HepG2 (cell line): ENCODE data around the gene DUSP16. TPM values are rescaled to one million over a fixed set of nuclear protein-coding genes. Genes with fewer than 3 reads are reported as not detected.

Experiments
- BORCS8-MEF2B ChIP-seq: sonication (generic); formaldehyde crosslinking; IDR thresholded peaks from 2 replicates; pipeline ENCODE4 v1.8.0; 2022; ENCODE audit warnings: mild to moderate bottlenecking, missing genetic modification reagents
- CEBPG ChIP-seq: IDR thresholded peaks from 2 replicates; pipeline ENCODE4 v1.6.1; 2016
- CHD4 ChIP-seq: fragments of 200-600 bp; sonication (generic); IDR thresholded peaks from 2 replicates; pipeline ENCODE4 v1.7.0; 2017; ENCODE audit warnings: mild to moderate bottlenecking, low read length, borderline replicate concordance
- EP300 ChIP-seq, 3 experiments: sonication (generic) in 1 of 3; formaldehyde crosslinking in 1 of 3; IDR thresholded peaks; 2 replicates each; pipeline versions ENCODE4 v1.5.1 to v1.6.1; 2011 to 2020; ENCODE audit warnings: low read depth in 2 of 3, low read length in 2 of 3, borderline replicate concordance in 1 of 3, improper control_type of control experiment in 1 of 3, mild to moderate bottlenecking in 1 of 3, missing genetic modification reagents in 1 of 3, moderate library complexity in 1 of 3
- KDM5B ChIP-seq: sonication (generic); formaldehyde crosslinking; IDR thresholded peaks from 2 replicates; pipeline ENCODE4 v1.4.0; 2020; ENCODE audit warnings: missing genetic modification reagents, mild to moderate bottlenecking, borderline replicate concordance
- KLF6 ChIP-seq: IDR thresholded peaks from 2 replicates; pipeline ENCODE4 v1.8.0; 2016; ENCODE audit warnings: missing biosample characterization, missing genetic modification reagents
- NCOR1 ChIP-seq: fragments of 200-600 bp; sonication (generic); IDR thresholded peaks from 2 replicates; pipeline ENCODE4 v1.7.0; 2017; ENCODE audit warnings: antibody characterized with exemption, low read length, borderline replicate concordance
- NFE2L2 ChIP-seq: fragments of 150-350 bp; IDR thresholded peaks from 2 replicates; pipeline ENCODE4 v1.6.1; 2014; ENCODE audit warnings: low read length
- NR3C1 ChIP-seq: sonication (generic); formaldehyde crosslinking; IDR thresholded peaks from 2 replicates; pipeline ENCODE4 v1.4.0; 2020; ENCODE audit warnings: missing genetic modification reagents
- POLR2A ChIP-seq, 2 experiments: IDR thresholded peaks; 2 replicates each; pipeline ENCODE4 v1.6.1; 2011; ENCODE audit warnings: low read depth in 2 of 2, low read length in 2 of 2, mild to moderate bottlenecking in 1 of 2, moderate library complexity in 1 of 2; ENCODE audit not compliant: insufficient read depth in 1 of 2
- RFXAP ChIP-seq: sonication (generic); formaldehyde crosslinking; IDR thresholded peaks from 2 replicates; pipeline ENCODE4 v1.4.0; 2020; ENCODE audit warnings: missing genetic modification reagents, borderline replicate concordance
- SALL2 ChIP-seq: sonication (generic); formaldehyde crosslinking; IDR thresholded peaks from 2 replicates; pipeline ENCODE4 v1.8.1; 2023; ENCODE audit warnings: mild to moderate bottlenecking, missing genetic modification reagents, inconsistent platforms
- SMYD3 ChIP-seq: sonication (generic); formaldehyde crosslinking; IDR thresholded peaks from 2 replicates; pipeline ENCODE4 v1.8.1; 2023; ENCODE audit warnings: mild to moderate bottlenecking, missing genetic modification reagents
- SP2 ChIP-seq: sonication (generic); formaldehyde crosslinking; IDR thresholded peaks from 2 replicates; pipeline ENCODE4 v1.5.1; 2020; ENCODE audit warnings: mild to moderate bottlenecking, missing genetic modification reagents
- SRSF4 ChIP-seq: fragments of 200-400 bp; formaldehyde crosslinking; IDR thresholded peaks from one replicate; pipeline ENCODE4 v1.6.1; 2018; ENCODE audit warnings: mild to moderate bottlenecking, low read depth, low read length, moderate library complexity; ENCODE audit not compliant: poor library complexity, severe bottlenecking
- TBL1XR1 ChIP-seq: fragments of 150-350 bp; IDR thresholded peaks from 2 replicates; pipeline ENCODE4 v1.6.1; 2014; ENCODE audit warnings: borderline replicate concordance, low read length; ENCODE audit not compliant: partially characterized antibody
- ZBTB7B ChIP-seq: sonication (generic); formaldehyde crosslinking; IDR thresholded peaks from 2 replicates; pipeline ENCODE4 v1.4.0; 2020; ENCODE audit warnings: missing genetic modification reagents
- ZFP37 ChIP-seq: sonication (generic); formaldehyde crosslinking; IDR thresholded peaks from 2 replicates; pipeline ENCODE4 v1.4.0; 2020; ENCODE audit warnings: missing genetic modification reagents, borderline replicate concordance
- ZFP41 ChIP-seq: sonication (generic); formaldehyde crosslinking; IDR thresholded peaks from 2 replicates; pipeline ENCODE4 v1.4.0; 2020; ENCODE audit warnings: mild to moderate bottlenecking, missing genetic modification reagents, borderline replicate concordance
- ZKSCAN5 ChIP-seq: sonication (generic); formaldehyde crosslinking; IDR thresholded peaks from 2 replicates; pipeline ENCODE4 v1.5.1; 2020; ENCODE audit warnings: mild to moderate bottlenecking, missing genetic modification reagents
- ZNF256 ChIP-seq: sonication (generic); formaldehyde crosslinking; conservative IDR thresholded peaks from 2 replicates; pipeline ENCODE4 v1.4.0; 2020; ENCODE audit warnings: missing genetic modification reagents
- ZNF33A ChIP-seq: sonication (generic); formaldehyde crosslinking; IDR thresholded peaks from 2 replicates; pipeline ENCODE4 v1.5.1; 2020; ENCODE audit warnings: missing genetic modification reagents, mild to moderate bottlenecking, moderate library complexity, borderline replicate concordance
- ZNF563 ChIP-seq: sonication (generic); formaldehyde crosslinking; IDR thresholded peaks from 2 replicates; pipeline ENCODE4 v1.8.0; 2022; ENCODE audit warnings: mild to moderate bottlenecking, moderate library complexity, missing genetic modification reagents
- ZNF678 ChIP-seq: sonication (generic); formaldehyde crosslinking; IDR thresholded peaks from 2 replicates; pipeline ENCODE4 v1.4.0; 2020; ENCODE audit warnings: mild to moderate bottlenecking, missing genetic modification reagents
- ZNF713 ChIP-seq: sonication (generic); formaldehyde crosslinking; IDR thresholded peaks from 2 replicates; pipeline ENCODE4 v1.4.0; 2020; ENCODE audit warnings: mild to moderate bottlenecking, missing genetic modification reagents
- ZNF781 ChIP-seq: sonication (generic); formaldehyde crosslinking; IDR thresholded peaks from 2 replicates; pipeline ENCODE4 v1.5.1; 2020; ENCODE audit warnings: borderline replicate concordance, mild to moderate bottlenecking, missing genetic modification reagents; ENCODE audit errors: not compliant biosample characterization
- ZNF883 ChIP-seq: sonication (generic); formaldehyde crosslinking; IDR thresholded peaks from 2 replicates; pipeline ENCODE4 v1.5.1; 2020; ENCODE audit warnings: mild to moderate bottlenecking, missing genetic modification reagents; ENCODE audit errors: not compliant biosample characterization
- ZSCAN29 ChIP-seq: sonication (generic); formaldehyde crosslinking; conservative IDR thresholded peaks from 2 replicates; pipeline ENCODE4 v1.4.0; 2020; ENCODE audit warnings: mild to moderate bottlenecking, missing genetic modification reagents
- polyA plus RNA-seq, 8 experiments: library from polyadenylated mRNA; depleted of rRNA in 3 of 8; stranded (reverse) in 7 of 8; unstranded in 1 of 8; fragments of >200 nt; fragmentation: Illumina TruSeq in 4 of 8; extraction: Trizol in 4 of 8; gene quantifications; 2 replicates each; pipeline versions ENCODE4 v1.2.1 to v1.2.3, GENCODE V29; 2011 to 2016; ENCODE audit warnings: low read depth in 4 of 8, missing spikeins in 1 of 8, mixed read lengths in 1 of 8; ENCODE audit not compliant: insufficient read depth in 1 of 8
- total RNA-seq, 5 experiments: library from RNA; depleted of rRNA; stranded (reverse); fragments of >200 nt; fragmentation: Illumina TruSeq; extraction: Trizol; gene quantifications; 2 replicates each; pipeline ENCODE4 v1.2.3, GENCODE V29; 2016; ENCODE audit warnings: low read depth in 1 of 5
- TF ChIP-seq, protein P1 (sequence below): IDR thresholded peaks from 2 replicates; pipeline ENCODE4 v1.6.1; 2012; ENCODE audit warnings: inconsistent platforms
- TF ChIP-seq, protein P2 (sequence below): sonication (generic); formaldehyde crosslinking; IDR thresholded peaks from 2 replicates; pipeline ENCODE4 v1.4.0; 2020; ENCODE audit warnings: missing genetic modification reagents, low read depth, mild to moderate bottlenecking, borderline replicate concordance
- TF ChIP-seq, protein P3 (sequence below): sonication (generic); formaldehyde crosslinking; IDR thresholded peaks from 2 replicates; pipeline ENCODE4 v1.8.1; 2023; ENCODE audit warnings: mild to moderate bottlenecking, moderate library complexity, missing genetic modification reagents

DUSP16 gene
- total and polyA plus RNA-seq, 2 of the 13 experiments (the other 11 are each of a cell fraction or from before 2014, with no cell fraction given), result 45.7 to 46.6 TPM

- TF ChIP-seq EP300 (IDR thresholded peaks at IDR 0.05; ENCODE audit: low read depth in 2 of 2, low read length in 2 of 2) (peak; percentile 42 to 97; a peak in 3 of 4 replicates), EP300 (CRISPR knock-in tag; IDR thresholded peaks at IDR 0.05; ENCODE audit: borderline replicate concordance) (peak; percentile 89), POLR2A (IDR thresholded peaks at IDR 0.05; ENCODE audit: insufficient read depth in 1 of 2, low read depth in 2 of 2, low read length in 2 of 2) (no peak), ZNF883 (CRISPR knock-in tag) (no peak), NCOR1 (peak; percentile 87; the same call in 1 of the 2 replicates), SP2 (CRISPR knock-in tag) (no peak), RFXAP (CRISPR knock-in tag) (peak; percentile 43; the same call in 1 of the 2 replicates), KLF6 (CRISPR knock-in tag) (peak; percentile 77; the same call in 1 of the 2 replicates), SRSF4 (no peak), SALL2 (CRISPR knock-in tag) (peak; percentile 79), ZNF256 (no peak), ZNF713 (CRISPR knock-in tag) (no peak), ZSCAN29 (CRISPR knock-in tag) (peak; percentile 56; the same call in 1 of the 2 replicates), TBL1XR1 (no peak), KDM5B (no peak), ZFP41 (CRISPR knock-in tag) (no peak), ZNF33A (CRISPR knock-in tag) (no peak), BORCS8-MEF2B (CRISPR knock-in tag) (no peak), CEBPG (CRISPR knock-in tag) (peak; percentile 87), ZNF563 (CRISPR knock-in tag) (no peak), NFE2L2 (no peak), NR3C1 (CRISPR knock-in tag) (no peak), ZFP37 (CRISPR knock-in tag) (peak; percentile 32; the same call in 1 of the 2 replicates), ZNF781 (no peak), ZBTB7B (CRISPR knock-in tag) (no peak), ZKSCAN5 (CRISPR knock-in tag) (peak; percentile 43; the same call in 1 of the 2 replicates), SMYD3 (CRISPR knock-in tag) (peak; percentile 34; the same call in 1 of the 2 replicates), CHD4 (no peak; the same call in 1 of the 2 replicates), ZNF678 (CRISPR knock-in tag) (no peak)
- TF ChIP-seq, protein P1, sequence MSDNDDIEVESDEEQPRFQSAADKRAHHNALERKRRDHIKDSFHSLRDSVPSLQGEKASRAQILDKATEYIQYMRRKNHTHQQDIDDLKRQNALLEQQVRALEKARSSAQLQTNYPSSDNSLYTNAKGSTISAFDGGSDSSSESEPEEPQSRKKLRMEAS, result peak; percentile 54
- TF ChIP-seq, protein P2, sequence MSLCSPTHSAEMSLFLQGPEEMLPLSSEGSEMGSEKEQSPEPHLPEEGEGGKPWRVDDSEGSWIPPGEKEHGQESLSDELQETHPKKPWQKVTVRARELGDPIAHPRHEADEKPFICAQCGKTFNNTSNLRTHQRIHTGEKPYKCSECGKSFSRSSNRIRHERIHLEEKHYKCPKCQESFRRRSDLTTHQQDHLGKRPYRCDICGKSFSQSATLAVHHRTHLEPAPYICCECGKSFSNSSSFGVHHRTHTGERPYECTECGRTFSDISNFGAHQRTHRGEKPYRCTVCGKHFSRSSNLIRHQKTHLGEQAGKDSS (CRISPR knock-in tag), result no peak
- TF ChIP-seq, protein P3, sequence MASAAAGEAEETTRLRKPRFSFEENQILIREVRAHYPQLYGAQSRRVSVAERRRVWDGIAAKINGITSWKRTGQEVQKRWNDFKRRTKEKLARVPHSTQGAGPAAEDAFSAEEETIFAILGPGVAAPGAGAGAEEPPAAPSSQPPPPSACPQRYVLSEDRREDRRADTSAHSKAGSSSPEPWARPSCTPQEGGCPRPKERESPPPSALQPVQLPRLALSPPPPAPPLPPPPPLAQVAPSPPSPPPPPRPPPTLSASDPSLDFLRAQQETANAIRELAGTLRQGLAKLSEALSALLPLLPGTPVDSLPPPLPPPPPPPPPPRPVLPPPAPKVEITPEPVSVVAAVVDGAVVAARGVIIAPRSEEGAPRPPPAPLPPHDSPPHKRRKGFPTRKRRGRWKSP (CRISPR knock-in tag), result peak; percentile 49; the same call in 1 of the 2 replicates
Measured at GRCh38 chr12:12546314-12546772, 16.3 kb downstream of the DUSP16 start (continued).
